HCT116 (cell line): ENCODE data around the gene NIM1K. TPM values are rescaled to one million over a fixed set of nuclear protein-coding genes. Genes with fewer than 3 reads are reported as not detected.

ENCODE experiments used
- ATAC-seq: fragments of 200-7000 bp; cut with Tn5 transposase; 2 replicates; pipeline ENCODE4 v1.9.1; 2020; ENCODE audit warnings: mild to moderate bottlenecking, moderate library complexity
- BruUV-seq: library from RNA; stranded (reverse); fragments of 400-500 nt; replicated peaks from 2 replicates; lab custom pipeline; 2021; lab: Mats Ljungman, UMichigan
- CTCF ChIA-PET: fragments of 300-600 bp; sonication (Branson Sonifier 250); formaldehyde crosslinking; loops from one replicate; lab custom pipeline; 2021; ENCODE audit warnings: antibody characterized with exemption; lab: Charles Lee
- POLR2A ChIA-PET: fragments of 300-600, 350-600 bp; sonication (Branson Sonifier 250); formaldehyde crosslinking; loops from one replicate; lab custom pipeline; 2021; ENCODE audit warnings: antibody characterized with exemption; lab: Charles Lee
- RAD21 ChIA-PET, 2 experiments: fragments of 300-600 bp; sonication (Branson Sonifier 250); formaldehyde crosslinking; loops; one replicate each; lab custom pipeline; 2023; ENCODE audit warnings: low total read pairs in 2 of 2; ENCODE audit not compliant: uncharacterized antibody in 2 of 2, unreplicated experiment in 2 of 2, low non-redundant PET in 1 of 2; lab: Charles Lee
- DNase-seq: peaks from one replicate; pipeline ENCODE4 v3.0.0-alpha.2; 2010; ENCODE audit warnings: low read depth, low spot score
- H2AFZ ChIP-seq: fragments of 200-600 bp; shearing (Covaris generic), sonication (generic); 2 replicates; pipeline ENCODE4 v1.6.1; 2017; ENCODE audit warnings: low read depth, mixed run types, mixed read lengths, antibody characterized with exemption, low read length; ENCODE audit not compliant: poor library complexity, severe bottlenecking
- H3K27ac ChIP-seq: 2 replicates; pipeline ENCODE4 v1.5.1; 2012; ENCODE audit warnings: low read depth, low read length
- H3K27me3 ChIP-seq: fragments of 200-600 bp; sonication (generic); 2 replicates; pipeline ENCODE4 v1.6.1; 2016; ENCODE audit warnings: mixed run types, low read length, mixed read lengths; ENCODE audit not compliant: insufficient read depth
- H3K36me3 ChIP-seq, 2 experiments: fragments of 200-500 bp in 1 of 2; fragments of 200-600 bp in 1 of 2; sonication (Bioruptor generic) in 1 of 2; sonication (generic) in 1 of 2; 2 replicates each; pipeline versions ENCODE4 v1.5.1 to v1.6.1; 2014 to 2016; ENCODE audit warnings: low read length in 2 of 2, inconsistent platforms in 1 of 2, mixed read lengths in 1 of 2, mixed run types in 1 of 2; ENCODE audit not compliant: insufficient read depth in 2 of 2, control insufficient read depth in 1 of 2
- H3K4me1 ChIP-seq, 2 experiments: fragments of 200-600 bp in 1 of 2; sonication (generic) in 1 of 2; 2 replicates each; pipeline versions ENCODE4 v1.5.1 to v1.6.1; 2012 to 2017; ENCODE audit warnings: low read length in 2 of 2, inconsistent platforms in 1 of 2, mild to moderate bottlenecking in 1 of 2, mixed read lengths in 1 of 2, mixed run types in 1 of 2, moderate library complexity in 1 of 2; ENCODE audit not compliant: insufficient read depth in 2 of 2, control insufficient read depth in 1 of 2
- H3K4me2 ChIP-seq: fragments of 200-600 bp; sonication (generic); 2 replicates; pipeline ENCODE4 v1.6.1; 2017; ENCODE audit warnings: mixed run types, low read length, mixed read lengths
- H3K4me3 ChIP-seq, 2 experiments: fragments of 200-600 bp in 1 of 2; sonication (generic) in 1 of 2; replicated peaks in 1 of 2; 2 replicates each; pipeline ENCODE4 v1.5.1; 2011 to 2016; ENCODE audit warnings: low read length in 2 of 2, control low read depth in 1 of 2, low read depth in 1 of 2, mild to moderate bottlenecking in 1 of 2, mixed read lengths in 1 of 2, mixed run types in 1 of 2
- H3K79me2 ChIP-seq: fragments of 200-600 bp; sonication (generic); 2 replicates; pipeline ENCODE4 v1.6.1; 2017; ENCODE audit warnings: mild to moderate bottlenecking, mixed run types, low read length, moderate library complexity, mixed read lengths; ENCODE audit not compliant: insufficient read depth
- H3K9ac ChIP-seq: fragments of 200-600 bp; sonication (generic); 2 replicates; pipeline ENCODE4 v1.6.1; 2016; ENCODE audit warnings: low read length, mixed read lengths
- H3K9me2 ChIP-seq: fragments of 200-600 bp; sonication (generic), shearing (Covaris generic); 2 replicates; pipeline ENCODE4 v1.6.1; 2017; ENCODE audit warnings: mixed run types, mild to moderate bottlenecking, moderate library complexity; ENCODE audit not compliant: insufficient read depth
- H3K9me3 ChIP-seq, 2 experiments: fragments of 200-500 bp in 1 of 2; fragments of 200-600 bp in 1 of 2; sonication (Bioruptor generic) in 1 of 2; sonication (generic) in 1 of 2; 2 replicates each; pipeline ENCODE4 v1.6.1; 2014 to 2017; ENCODE audit warnings: low read length in 2 of 2, mixed read lengths in 2 of 2, inconsistent platforms in 1 of 2, low read depth in 1 of 2, mild to moderate bottlenecking in 1 of 2, mixed run types in 1 of 2, moderate library complexity in 1 of 2; ENCODE audit not compliant: control insufficient read depth in 1 of 2, insufficient read depth in 1 of 2
- H4K20me1 ChIP-seq: fragments of 200-600 bp; sonication (generic), shearing (Covaris generic); 2 replicates; pipeline ENCODE4 v1.6.1; 2017; ENCODE audit warnings: mixed run types, mild to moderate bottlenecking, moderate library complexity; ENCODE audit not compliant: insufficient read depth
- CEBPB ChIP-seq: IDR thresholded peaks from 2 replicates; pipeline ENCODE4 v1.6.1; 2012; ENCODE audit warnings: low read depth
- EGR1 ChIP-seq: IDR thresholded peaks from 2 replicates; pipeline ENCODE4 v1.6.1; 2012; ENCODE audit warnings: low read depth
- ZFX ChIP-seq: fragments of 450-650 bp; IDR thresholded peaks from 2 replicates; pipeline ENCODE4 v1.6.1; 2017
- ZNF274 ChIP-seq: fragments of 200-500 bp; sonication (Bioruptor generic); IDR thresholded peaks from 2 replicates; pipeline ENCODE4 v1.6.1; 2014; ENCODE audit warnings: mild to moderate bottlenecking, low read depth, low read length, inconsistent platforms
- intact Hi-C: fragments of 100-400 bp; cut with micrococcal nuclease; formaldehyde crosslinking; loops from 2 replicates; pipeline ENCODE4 v1.10.0; 2022
- total RNA-seq: library from RNA; stranded (reverse); gene quantifications from one replicate; pipeline ENCODE4 v1.2.1, GENCODE V29; 2021; ENCODE audit not compliant: unreplicated experiment
- TF ChIP-seq, protein P1 (sequence below): IDR thresholded peaks from 2 replicates; pipeline ENCODE4 v1.6.1; 2012; ENCODE audit warnings: low read depth

The NIM1K gene
- total RNA-seq, 1 experiment from 2014 or later: 0.44 TPM

DNA sequence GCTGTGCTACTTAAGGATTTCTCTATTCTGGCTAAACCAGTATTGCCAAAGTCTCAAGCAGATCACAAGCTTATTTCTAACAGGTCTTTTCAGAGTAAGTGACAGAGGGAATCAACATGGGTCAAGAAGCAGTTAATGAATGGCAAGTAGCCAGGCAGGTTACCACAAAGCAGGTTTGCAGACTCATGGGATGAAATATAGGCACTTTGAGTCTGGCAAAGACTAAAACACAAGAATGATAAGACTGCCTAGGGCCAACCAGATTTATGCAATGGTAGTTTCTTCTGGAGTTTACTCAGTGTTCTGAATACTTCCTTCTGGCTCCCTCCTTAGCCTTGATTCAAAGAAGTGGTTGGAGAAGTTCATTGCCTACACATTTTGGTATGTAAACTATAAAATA is 117.6 kb downstream of the NIM1K start:
- CTCF ChIA-PET: no interaction called here
- Histone ChIP-seq H3K9ac (no peak overlapping the region), H3K4me3 (no peak overlapping the region), H3K36me3 (no peaks in the 10 kb centered on the region), H3K27me3 (no peaks in the 10 kb centered on the region), H4K20me1 (no peaks in the 10 kb centered on the region), H3K9me3 (no peaks in the 10 kb centered on the region), H3K9me2 (no peaks in the 10 kb centered on the region), H3K27ac (no peak overlapping the region), H3K4me1 (peaks cover 7 to 18% of the 10 kb centered on the region in 2 experiments; a peak in 3 of 4 replicates), H3K4me2 (no peak overlapping the region), H2AFZ (no peak overlapping the region), H3K79me2 (peaks cover 76% of the 10 kb centered on the region)
- RAD21 ChIA-PET: no interaction called here
- no TSS peak for BruUV-seq
- POLR2A ChIA-PET: no interaction called here
- ATAC-seq (no peak), DNase-seq (no peak)
- TF ChIP-seq, protein P1, sequence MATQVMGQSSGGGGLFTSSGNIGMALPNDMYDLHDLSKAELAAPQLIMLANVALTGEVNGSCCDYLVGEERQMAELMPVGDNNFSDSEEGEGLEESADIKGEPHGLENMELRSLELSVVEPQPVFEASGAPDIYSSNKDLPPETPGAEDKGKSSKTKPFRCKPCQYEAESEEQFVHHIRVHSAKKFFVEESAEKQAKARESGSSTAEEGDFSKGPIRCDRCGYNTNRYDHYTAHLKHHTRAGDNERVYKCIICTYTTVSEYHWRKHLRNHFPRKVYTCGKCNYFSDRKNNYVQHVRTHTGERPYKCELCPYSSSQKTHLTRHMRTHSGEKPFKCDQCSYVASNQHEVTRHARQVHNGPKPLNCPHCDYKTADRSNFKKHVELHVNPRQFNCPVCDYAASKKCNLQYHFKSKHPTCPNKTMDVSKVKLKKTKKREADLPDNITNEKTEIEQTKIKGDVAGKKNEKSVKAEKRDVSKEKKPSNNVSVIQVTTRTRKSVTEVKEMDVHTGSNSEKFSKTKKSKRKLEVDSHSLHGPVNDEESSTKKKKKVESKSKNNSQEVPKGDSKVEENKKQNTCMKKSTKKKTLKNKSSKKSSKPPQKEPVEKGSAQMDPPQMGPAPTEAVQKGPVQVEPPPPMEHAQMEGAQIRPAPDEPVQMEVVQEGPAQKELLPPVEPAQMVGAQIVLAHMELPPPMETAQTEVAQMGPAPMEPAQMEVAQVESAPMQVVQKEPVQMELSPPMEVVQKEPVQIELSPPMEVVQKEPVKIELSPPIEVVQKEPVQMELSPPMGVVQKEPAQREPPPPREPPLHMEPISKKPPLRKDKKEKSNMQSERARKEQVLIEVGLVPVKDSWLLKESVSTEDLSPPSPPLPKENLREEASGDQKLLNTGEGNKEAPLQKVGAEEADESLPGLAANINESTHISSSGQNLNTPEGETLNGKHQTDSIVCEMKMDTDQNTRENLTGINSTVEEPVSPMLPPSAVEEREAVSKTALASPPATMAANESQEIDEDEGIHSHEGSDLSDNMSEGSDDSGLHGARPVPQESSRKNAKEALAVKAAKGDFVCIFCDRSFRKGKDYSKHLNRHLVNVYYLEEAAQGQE: no peak
- no peak for TF ChIP-seq ZNF274
- TF ChIP-seq ZFX: no peak
- no peak for TF ChIP-seq EGR1
- TF ChIP-seq CEBPB: no peak
- intact Hi-C loops: loop anchor here (10.0 kb wide), 2 partner anchors 185 to 395 kb away; partner anchors contain the start of gene ZNF131
